ENCODE results near the gene MYO1C.

Gene MYO1C

GRCh38 chr17:1485423-1486376, 6.8 kb downstream of the MYO1C start:
- H3K27ac ChIP-seq = peak overlapping the region; percentile 94
- H3K36me3 ChIP-seq (ENCODE audit: insufficient read depth, low read length) = peaks cover 25% of the 10 kb centered on the region; the same call in 1 of the 2 replicates
- no peak for DNase-seq (ENCODE audit: low read depth, low spot score)
- peak overlapping the region; percentile 92 for H3K4me3 ChIP-seq
- H3K9me3 ChIP-seq (ENCODE audit: low read depth, low read length) = no peaks in the 10 kb centered on the region
- H3K9ac ChIP-seq (ENCODE audit: insufficient read length) = peak overlapping the region; percentile 80
- TF ChIP-seq EZH2 (IDR thresholded peaks at IDR 0.05) (no peak), POLR2AphosphoS5 (IDR thresholded peaks at IDR 0.05; ENCODE audit: borderline replicate concordance, low read depth, low read length) (no peak), FOXP2 (optimal IDR thresholded peaks at IDR 0.05; ENCODE audit: control extremely low read depth, extremely low read length, insufficient read depth) (no peak)

GRCh38 chr17:1484676-1485422, 7.6 kb downstream of the MYO1C start:
- Histone ChIP-seq H3K36me3 (ENCODE audit: insufficient read depth, low read length) (peaks cover 29% of the 10 kb centered on the region; the same call in 1 of the 2 replicates), H3K27ac (peak overlapping the region; percentile 68), H3K4me3 (peak overlapping the region; percentile 92), H3K9ac (ENCODE audit: insufficient read length) (peak overlapping the region; percentile 80), H3K9me3 (ENCODE audit: low read depth, low read length) (no peaks in the 10 kb centered on the region)
- DNase-seq (ENCODE audit: low read depth, low spot score) = no peak
- TF ChIP-seq FOXP2 (optimal IDR thresholded peaks at IDR 0.05; ENCODE audit: control extremely low read depth, extremely low read length, insufficient read depth) (no peak), EZH2 (IDR thresholded peaks at IDR 0.05) (no peak)

GRCh38 chr17:1484060-1484535, 8.4 kb downstream of the MYO1C start:
- Histone ChIP-seq H3K9ac (ENCODE audit: insufficient read length) (no peak overlapping the region), H3K9me3 (ENCODE audit: low read depth, low read length) (no peaks in the 10 kb centered on the region), H3K27ac (0 out of 2 replicates have a peak overlapping the region, but pooled peaks have one; percentile 25), H3K4me3 (0 out of 2 replicates have a peak overlapping the region, but pooled peaks have one; percentile 51), H3K36me3 (ENCODE audit: insufficient read depth, low read length) (peaks cover 32% of the 10 kb centered on the region; the same call in 1 of the 2 replicates)
- TF ChIP-seq EZH2 (IDR thresholded peaks at IDR 0.05) (no peak), FOXP2 (optimal IDR thresholded peaks at IDR 0.05; ENCODE audit: control extremely low read depth, extremely low read length, insufficient read depth) (no peak), POLR2AphosphoS5 (IDR thresholded peaks at IDR 0.05; ENCODE audit: borderline replicate concordance, low read depth, low read length) (no peak)
- no peak for DNase-seq (ENCODE audit: low read depth, low spot score)

- TF ChIP-seq FOXP2 (optimal IDR thresholded peaks at IDR 0.05; ENCODE audit: control extremely low read depth, extremely low read length, insufficient read depth) (no peak), EZH2 (IDR thresholded peaks at IDR 0.05) (no peak), POLR2AphosphoS5 (IDR thresholded peaks at IDR 0.05; ENCODE audit: borderline replicate concordance, low read depth, low read length) (no peak)
- Histone ChIP-seq H3K9ac (ENCODE audit: insufficient read length) (no peak overlapping the region), H3K36me3 (ENCODE audit: insufficient read depth, low read length) (peaks cover 42% of the 10 kb centered on the region; the same call in 1 of the 2 replicates)
Measured at GRCh38 chr17:1482680-1483079, 9.8 kb downstream of the MYO1C start.

GRCh38 chr17:1481736-1482135, 10.8 kb downstream of the MYO1C start:
- H3K9me3 ChIP-seq (ENCODE audit: low read depth, low read length) = no peaks in the 10 kb centered on the region
- TF ChIP-seq EZH2 (IDR thresholded peaks at IDR 0.05) = no peak
- TF ChIP-seq FOXP2 (optimal IDR thresholded peaks at IDR 0.05; ENCODE audit: control extremely low read depth, extremely low read length, insufficient read depth) = no peak
- TF ChIP-seq POLR2AphosphoS5 (IDR thresholded peaks at IDR 0.05; ENCODE audit: borderline replicate concordance, low read depth, low read length) = no peak
- H3K4me3 ChIP-seq = no peak overlapping the region
- H3K27ac ChIP-seq = no peak overlapping the region
- no peak overlapping the region for H3K9ac ChIP-seq (ENCODE audit: insufficient read length)
- H3K36me3 ChIP-seq (ENCODE audit: insufficient read depth, low read length) = peaks cover 48% of the 10 kb centered on the region; the same call in 1 of the 2 replicates
- no peak for DNase-seq (ENCODE audit: low read depth, low spot score)

More at GRCh38 chr17:1482680-1483079, 9.8 kb downstream of the MYO1C start:
- no peak overlapping the region for H3K27ac ChIP-seq
- no peak overlapping the region for H3K4me3 ChIP-seq
- H3K9me3 ChIP-seq (ENCODE audit: low read depth, low read length) = no peaks in the 10 kb centered on the region
- DNase-seq (ENCODE audit: low read depth, low spot score) = no peak

GRCh38 chr17:1480747-1481465, 11.6 kb downstream of the MYO1C start:
- TF ChIP-seq FOXP2 (optimal IDR thresholded peaks at IDR 0.05; ENCODE audit: control extremely low read depth, extremely low read length, insufficient read depth) (no peak), POLR2AphosphoS5 (IDR thresholded peaks at IDR 0.05; ENCODE audit: borderline replicate concordance, low read depth, low read length) (no peak), EZH2 (IDR thresholded peaks at IDR 0.05) (no peak)
- H3K27ac ChIP-seq = no peak overlapping the region
- H3K9me3 ChIP-seq (ENCODE audit: low read depth, low read length) = no peaks in the 10 kb centered on the region
- H3K9ac ChIP-seq (ENCODE audit: insufficient read length) = no peak overlapping the region
- peaks cover 55% of the 10 kb centered on the region; the same call in 1 of the 2 replicates for H3K36me3 ChIP-seq (ENCODE audit: insufficient read depth, low read length)
- no peak overlapping the region for H3K4me3 ChIP-seq
- no peak for DNase-seq (ENCODE audit: low read depth, low spot score)

GRCh38 chr17:1478418-1478817, 14.1 kb downstream of the MYO1C start:
- no peak for DNase-seq (ENCODE audit: low read depth, low spot score)
- Histone ChIP-seq H3K9me3 (ENCODE audit: low read depth, low read length) (no peaks in the 10 kb centered on the region), H3K27ac (no peak overlapping the region), H3K4me3 (no peak overlapping the region), H3K36me3 (ENCODE audit: insufficient read depth, low read length) (peaks cover 56% of the 10 kb centered on the region; the same call in 1 of the 2 replicates), H3K9ac (ENCODE audit: insufficient read length) (no peak overlapping the region)
- TF ChIP-seq FOXP2 (optimal IDR thresholded peaks at IDR 0.05; ENCODE audit: control extremely low read depth, extremely low read length, insufficient read depth) (no peak), POLR2AphosphoS5 (IDR thresholded peaks at IDR 0.05; ENCODE audit: borderline replicate concordance, low read depth, low read length) (no peak), EZH2 (IDR thresholded peaks at IDR 0.05) (no peak)

Measured in SK-N-MC (cell line).